ENCODE results near the gene XRCC4. TPM values are rescaled to one million over a fixed set of nuclear protein-coding genes. Genes with fewer than 3 reads are reported as not detected.

Gene XRCC4
- total and polyA plus RNA-seq, 2 of the 8 experiments (the other 6 are each of a cell fraction or from before 2014, with no cell fraction given), result 3.0 to 8.3 TPM

GRCh38 chr5:83076742-83077661, at the start of gene XRCC4, which contains the start of gene TMEM167A (continued):
- TF ChIP-seq CBX8 (IDR thresholded peaks at IDR 0.05; ENCODE audit: borderline replicate concordance, low read depth, low read length) (no peak), NRF1 (IDR thresholded peaks at IDR 0.05; ENCODE audit: low read depth, low read length) (no peak), SUZ12 (IDR thresholded peaks at IDR 0.05; ENCODE audit: low read length) (no peak), SP1 (IDR thresholded peaks at IDR 0.05; ENCODE audit: low read depth, low read length) (peak; percentile 41), ZNF274 (IDR thresholded peaks at IDR 0.05; ENCODE audit: borderline replicate concordance, extremely low read depth, low read length) (no peak), POU5F1 (IDR thresholded peaks at IDR 0.05; ENCODE audit: low read depth, low read length) (no peak), GTF2F1 (IDR thresholded peaks at IDR 0.05; ENCODE audit: borderline replicate concordance, low read depth, low read length) (peak; percentile 62; the same call in 1 of the 2 replicates), BRCA1 (IDR thresholded peaks at IDR 0.05; ENCODE audit: low read depth, low read length) (no peak), USF2 (IDR thresholded peaks at IDR 0.05; ENCODE audit: low read length) (no peak), TBP (IDR thresholded peaks at IDR 0.05; ENCODE audit: low read depth, low read length) (peak; percentile 92), PHF8 (conservative IDR thresholded peaks at IDR 0.05; ENCODE audit: low read depth, low read length) (peak; percentile 89), KDM5A (IDR thresholded peaks at IDR 0.05; ENCODE audit: low read length) (peak; percentile 46; the same call in 1 of the 2 replicates), JUN (IDR thresholded peaks at IDR 0.05; ENCODE audit: low read depth, low read length) (no peak), CHD1 (IDR thresholded peaks at IDR 0.05; ENCODE audit: low read depth, low read length) (no peak), HDAC2 (IDR thresholded peaks at IDR 0.05; ENCODE audit: borderline replicate concordance in 1 of 2, low read depth in 2 of 2, low read length in 2 of 2) (no peak), SP4 (IDR thresholded peaks at IDR 0.05; ENCODE audit: low read length) (no peak), KDM1A (IDR thresholded peaks at IDR 0.05; ENCODE audit: borderline replicate concordance, low read length) (no peak), EZH2 (IDR thresholded peaks at IDR 0.05; ENCODE audit: low read depth, low read length, severe bottlenecking) (no peak), NANOG (IDR thresholded peaks at IDR 0.05; ENCODE audit: insufficient read depth, low read depth, low read length, poor library complexity, severe bottlenecking) (no peak)
- TF ChIP-seq, protein P1, sequence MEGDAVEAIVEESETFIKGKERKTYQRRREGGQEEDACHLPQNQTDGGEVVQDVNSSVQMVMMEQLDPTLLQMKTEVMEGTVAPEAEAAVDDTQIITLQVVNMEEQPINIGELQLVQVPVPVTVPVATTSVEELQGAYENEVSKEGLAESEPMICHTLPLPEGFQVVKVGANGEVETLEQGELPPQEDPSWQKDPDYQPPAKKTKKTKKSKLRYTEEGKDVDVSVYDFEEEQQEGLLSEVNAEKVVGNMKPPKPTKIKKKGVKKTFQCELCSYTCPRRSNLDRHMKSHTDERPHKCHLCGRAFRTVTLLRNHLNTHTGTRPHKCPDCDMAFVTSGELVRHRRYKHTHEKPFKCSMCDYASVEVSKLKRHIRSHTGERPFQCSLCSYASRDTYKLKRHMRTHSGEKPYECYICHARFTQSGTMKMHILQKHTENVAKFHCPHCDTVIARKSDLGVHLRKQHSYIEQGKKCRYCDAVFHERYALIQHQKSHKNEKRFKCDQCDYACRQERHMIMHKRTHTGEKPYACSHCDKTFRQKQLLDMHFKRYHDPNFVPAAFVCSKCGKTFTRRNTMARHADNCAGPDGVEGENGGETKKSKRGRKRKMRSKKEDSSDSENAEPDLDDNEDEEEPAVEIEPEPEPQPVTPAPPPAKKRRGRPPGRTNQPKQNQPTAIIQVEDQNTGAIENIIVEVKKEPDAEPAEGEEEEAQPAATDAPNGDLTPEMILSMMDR (IDR thresholded peaks at IDR 0.05; ENCODE audit: control extremely low read depth in 1 of 3, insufficient read depth in 1 of 3, low read depth in 1 of 3, low read length in 3 of 3), result no peak
